Subcutaneous preadipocyte (primary cell): ENCODE measurements around the gene CCDC57. TPM values are rescaled to one million over a fixed set of nuclear protein-coding genes. Genes with fewer than 3 reads are reported as not detected.

Experiments
- total RNA-seq: library from RNA; depleted of rRNA; stranded (reverse); fragments of >200 nt; gene quantifications from 2 replicates; pipeline ENCODE4 v1.2.3, GENCODE V29; 2012

The CCDC57 gene
- 18.7 and 26.6 TPM in 2 replicates for total RNA-seq

GRCh38 chr17:82212331-82213250, at the start of gene CCDC57:
CCDC57 (minus strand) TSS chr17:82212842; CDS start chr17:82201944, 10,898 bp downstream.

GRCh38 chr17:82228842-82229697, 16.4 kb upstream of the CCDC57 start, which contains the start of gene SLC16A3:
SLC16A3 (plus strand) TSS chr17:82229042; CDS start chr17:82236009, 6,967 bp downstream.

GRCh38 chr17:82098169-82098938, 114.3 kb downstream of the CCDC57 start, which contains the start of gene FASN:
FASN (minus strand) TSS chr17:82098236; CDS start chr17:82096445, 1,791 bp downstream.

GRCh38 chr17:82065638-82066303, 146.9 kb downstream of the CCDC57 start, which contains the start of gene DUS1L:
DUS1L (minus strand) TSS chr17:82065804; CDS start chr17:82065059, 745 bp downstream.

GRCh38 chr17:82051776-82052637, 160.6 kb downstream of the CCDC57 start, which contains the start of the genes GPS1 and RFNG:
GPS1 (plus strand) TSS chr17:82051898; CDS start chr17:82051932, 34 bp downstream.
RFNG (minus strand) TSS chr17:82051811; CDS start chr17:82051766, 45 bp downstream.

Other genes starting within 250 kb of the CCDC57 start
- gene ASPSCR1, start 235.2 kb downstream of the CCDC57 start, total RNA-seq = 23.1 and 25.8 TPM in 2 replicates
- 43.0 and 46.9 TPM in 2 replicates for gene CENPX, start 190.0 kb downstream of the CCDC57 start, total RNA-seq
- gene LRRC45, start 189.5 kb downstream of the CCDC57 start, total RNA-seq = 16.2 and 16.9 TPM in 2 replicates
- 7.8 and 16.2 TPM in 2 replicates for gene RAC3, start 181.2 kb downstream of the CCDC57 start, total RNA-seq
- gene DCXR, start 175.1 kb downstream of the CCDC57 start, total RNA-seq = 47.7 and 62.1 TPM in 2 replicates
- 29.8 and 38.5 TPM in 2 replicates for gene RFNG, start 161.0 kb downstream of the CCDC57 start, total RNA-seq
- 105 and 113 TPM in 2 replicates for gene GPS1, start 160.9 kb downstream of the CCDC57 start, total RNA-seq
- gene DUS1L, start 147.0 kb downstream of the CCDC57 start, total RNA-seq = 56.2 and 74.1 TPM in 2 replicates
- 231 and 392 TPM in 2 replicates for gene FASN, start 114.6 kb downstream of the CCDC57 start, total RNA-seq
- 64.7 and 108 TPM in 2 replicates for gene SLC16A3, start 16.2 kb upstream of the CCDC57 start, total RNA-seq
- gene CSNK1D, start 60.9 kb upstream of the CCDC57 start, total RNA-seq = 37.1 and 48.5 TPM in 2 replicates
- gene CD7, start 104.8 kb upstream of the CCDC57 start, total RNA-seq = 0.39 TPM in 1 of 2 replicates, not detected in the other
- gene SECTM1, start 120.9 kb upstream of the CCDC57 start, total RNA-seq = 35.4 and 60.3 TPM in 2 replicates
- under 0.01 TPM in 1 of 2 replicates, not detected in the other for gene TEX19, start 146.4 kb upstream of the CCDC57 start, total RNA-seq
- not detected in 2 replicates for gene UTS2R, start 158.9 kb upstream of the CCDC57 start, total RNA-seq
- gene HEXD, start 205.5 kb upstream of the CCDC57 start, total RNA-seq = 9.6 and 10.7 TPM in 2 replicates
- gene OGFOD3, start 205.7 kb upstream of the CCDC57 start, total RNA-seq = 19.7 and 25.7 TPM in 2 replicates
- 57.3 and 58.3 TPM in 2 replicates for gene CYBC1, start 237.9 kb upstream of the CCDC57 start, total RNA-seq
- 20.1 and 32.0 TPM in 2 replicates for gene NARF, start 245.9 kb upstream of the CCDC57 start, total RNA-seq